ENCODE measurements around the gene BACH1.

DNA sequence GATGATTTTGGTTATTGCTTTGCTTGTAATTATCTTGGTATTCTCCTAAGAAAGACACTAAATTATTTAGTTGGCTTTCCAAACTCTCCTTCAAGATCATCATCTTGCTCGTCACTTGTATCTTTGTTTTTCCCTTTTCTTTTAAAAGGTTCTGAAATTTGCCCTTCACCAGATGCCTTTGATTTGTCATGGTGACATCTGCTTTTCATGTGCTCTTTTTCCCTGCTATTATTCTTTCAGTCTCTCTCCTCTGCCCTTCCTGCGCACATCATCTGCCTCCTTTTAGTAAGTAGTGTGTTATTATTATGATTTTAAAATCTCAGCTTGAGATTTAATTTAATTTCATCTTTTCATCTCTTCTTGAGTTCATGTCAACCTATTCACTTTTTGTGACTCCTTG is 92.1 kb downstream of the BACH1 start:
- TF ChIP-seq ZNF423 (CRISPR knock-in tag; IDR thresholded peaks at IDR 0.05): no peak
- no peak for TF ChIP-seq CREB1 (CRISPR knock-in tag; IDR thresholded peaks at IDR 0.05)
- TF ChIP-seq, protein P1, sequence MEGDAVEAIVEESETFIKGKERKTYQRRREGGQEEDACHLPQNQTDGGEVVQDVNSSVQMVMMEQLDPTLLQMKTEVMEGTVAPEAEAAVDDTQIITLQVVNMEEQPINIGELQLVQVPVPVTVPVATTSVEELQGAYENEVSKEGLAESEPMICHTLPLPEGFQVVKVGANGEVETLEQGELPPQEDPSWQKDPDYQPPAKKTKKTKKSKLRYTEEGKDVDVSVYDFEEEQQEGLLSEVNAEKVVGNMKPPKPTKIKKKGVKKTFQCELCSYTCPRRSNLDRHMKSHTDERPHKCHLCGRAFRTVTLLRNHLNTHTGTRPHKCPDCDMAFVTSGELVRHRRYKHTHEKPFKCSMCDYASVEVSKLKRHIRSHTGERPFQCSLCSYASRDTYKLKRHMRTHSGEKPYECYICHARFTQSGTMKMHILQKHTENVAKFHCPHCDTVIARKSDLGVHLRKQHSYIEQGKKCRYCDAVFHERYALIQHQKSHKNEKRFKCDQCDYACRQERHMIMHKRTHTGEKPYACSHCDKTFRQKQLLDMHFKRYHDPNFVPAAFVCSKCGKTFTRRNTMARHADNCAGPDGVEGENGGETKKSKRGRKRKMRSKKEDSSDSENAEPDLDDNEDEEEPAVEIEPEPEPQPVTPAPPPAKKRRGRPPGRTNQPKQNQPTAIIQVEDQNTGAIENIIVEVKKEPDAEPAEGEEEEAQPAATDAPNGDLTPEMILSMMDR (IDR thresholded peaks at IDR 0.05): no peak
- TF ChIP-seq, protein P2, sequence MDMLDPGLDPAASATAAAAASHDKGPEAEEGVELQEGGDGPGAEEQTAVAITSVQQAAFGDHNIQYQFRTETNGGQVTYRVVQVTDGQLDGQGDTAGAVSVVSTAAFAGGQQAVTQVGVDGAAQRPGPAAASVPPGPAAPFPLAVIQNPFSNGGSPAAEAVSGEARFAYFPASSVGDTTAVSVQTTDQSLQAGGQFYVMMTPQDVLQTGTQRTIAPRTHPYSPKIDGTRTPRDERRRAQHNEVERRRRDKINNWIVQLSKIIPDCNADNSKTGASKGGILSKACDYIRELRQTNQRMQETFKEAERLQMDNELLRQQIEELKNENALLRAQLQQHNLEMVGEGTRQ (CRISPR knock-in tag; IDR thresholded peaks at IDR 0.05): no peak
- no peak for TF ChIP-seq NR2C2 (CRISPR knock-in tag; IDR thresholded peaks at IDR 0.05)
- TF ChIP-seq NFYB (CRISPR knock-in tag; conservative IDR thresholded peaks at IDR 0.05; ENCODE audit: low read depth): no peak
- TF ChIP-seq GABPB1 (CRISPR knock-in tag; IDR thresholded peaks at IDR 0.05): no peak
- no peak for TF ChIP-seq SP1 (CRISPR knock-in tag; conservative IDR thresholded peaks at IDR 0.05)
- TF ChIP-seq, protein P3, sequence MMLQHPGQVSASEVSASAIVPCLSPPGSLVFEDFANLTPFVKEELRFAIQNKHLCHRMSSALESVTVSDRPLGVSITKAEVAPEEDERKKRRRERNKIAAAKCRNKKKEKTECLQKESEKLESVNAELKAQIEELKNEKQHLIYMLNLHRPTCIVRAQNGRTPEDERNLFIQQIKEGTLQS (CRISPR knock-in tag; conservative IDR thresholded peaks at IDR 0.05): no peak
- no peak for TF ChIP-seq SOX15 (CRISPR knock-in tag; IDR thresholded peaks at IDR 0.05)
- no peak for TF ChIP-seq CREM (CRISPR knock-in tag; IDR thresholded peaks at IDR 0.05)

Measured in WTC11 (cell line).